ENCODE measurements around the gene PIGQ.

PIGQ gene

GRCh38 chr16:523097-523741 lies 46.5 kb upstream of the PIGQ start:
- H3K36me3 ChIP-seq (ENCODE audit: control insufficient read depth in 1 of 2, insufficient read depth in 2 of 2, low read length in 2 of 2), result peaks cover 23 to 27% of the 10 kb centered on the region in 2 experiments
- H3K27ac ChIP-seq (ENCODE audit: low read depth, low read length), result no peak overlapping the region
- H2BK12ac ChIP-seq (ENCODE audit: low read length), result no peak overlapping the region
- no peak overlapping the region for H2BK120ac ChIP-seq (ENCODE audit: insufficient read depth, low read length, poor library complexity)
- no peak overlapping the region for H3K9ac ChIP-seq (ENCODE audit: low read length)
- H4K12ac ChIP-seq (ENCODE audit: low read depth, low read length), result no peak overlapping the region
- no peaks in the 10 kb centered on the region for H3K27me3 ChIP-seq (ENCODE audit: insufficient read depth, low read length)
- no peak overlapping the region for H3K4me3 ChIP-seq (ENCODE audit: low read depth, low read length)
- H3K4me2 ChIP-seq (ENCODE audit: low read length), result no peak overlapping the region
- H3K4ac ChIP-seq (ENCODE audit: low read depth, low read length), result no peak overlapping the region
- H3K79me2 ChIP-seq (ENCODE audit: control insufficient read depth, insufficient read depth, low read length, poor library complexity), result peaks cover 11% of the 10 kb centered on the region
- H3K23ac ChIP-seq (ENCODE audit: low read length), result no peak overlapping the region
- no peak overlapping the region for H2BK5ac ChIP-seq (ENCODE audit: low read depth, low read length, poor library complexity)
- no CpG with 5 or more reads among the region's 22 CpGs for WGBS (ENCODE audit: extremely low coverage, insufficient coverage, insufficient read length)
- no peak for DNase-seq
- H3K18ac ChIP-seq (ENCODE audit: low read length), result no peak overlapping the region
- no peak overlapping the region for H2AK5ac ChIP-seq (ENCODE audit: low read length)
- H3K79me1 ChIP-seq (ENCODE audit: low read length), result peaks cover 10% of the 10 kb centered on the region
- H3K9me3 ChIP-seq (ENCODE audit: insufficient read depth, low read depth, low read length), result no peaks in the 10 kb centered on the region
- peaks cover 12 to 17% of the 10 kb centered on the region in 2 experiments for H3K4me1 ChIP-seq (ENCODE audit: control insufficient read depth in 1 of 2, insufficient read depth in 2 of 2, low read length in 2 of 2)
- H4K91ac ChIP-seq (ENCODE audit: low read depth, low read length), result no peak overlapping the region
- no peak overlapping the region for H4K8ac ChIP-seq (ENCODE audit: low read depth, low read length)
- H3K14ac ChIP-seq (ENCODE audit: low read length), result no peak overlapping the region
- H2AFZ ChIP-seq (ENCODE audit: insufficient read depth, low read length, poor library complexity), result no peak overlapping the region

DNA sequence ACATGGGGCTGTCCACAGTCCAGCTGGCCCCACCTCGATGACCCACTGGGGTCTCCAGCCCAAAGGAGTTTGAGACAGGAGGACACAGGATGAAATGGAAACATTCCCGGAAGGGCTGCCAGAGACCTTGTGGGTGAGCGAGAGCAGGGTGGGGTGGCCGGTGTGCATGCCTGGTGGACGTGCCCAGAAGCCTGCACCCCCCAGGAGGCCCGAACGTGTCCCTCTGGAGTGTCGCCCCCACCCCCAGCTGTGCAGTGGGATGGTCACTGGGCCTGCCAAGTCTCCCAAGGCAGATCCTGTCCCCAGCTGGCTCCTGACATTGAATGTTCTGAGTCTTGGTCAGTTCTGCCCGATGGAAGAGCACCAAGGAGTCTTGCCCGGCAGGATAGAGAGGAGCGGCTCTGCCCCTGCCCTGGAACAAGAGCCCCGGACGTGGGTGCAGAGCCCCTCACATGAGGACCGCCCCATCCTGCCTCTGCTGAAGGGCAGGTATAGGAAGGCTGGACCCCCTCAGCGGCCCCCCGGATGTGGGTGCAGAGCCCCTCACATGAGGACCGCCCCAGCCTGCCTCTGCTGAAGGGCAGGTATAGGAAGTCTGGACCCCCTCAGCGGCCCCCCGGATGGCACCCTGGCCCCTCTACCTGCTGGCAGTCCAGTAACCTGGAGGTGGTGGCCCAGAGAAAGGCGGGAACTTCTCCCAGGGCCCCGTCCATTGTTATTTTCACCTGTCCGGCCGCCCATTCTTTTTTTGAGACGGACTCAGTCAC lies 45.3 kb upstream of the PIGQ start:
- Histone ChIP-seq H2AFZ (ENCODE audit: insufficient read depth, low read length, poor library complexity) (no peak overlapping the region), H3K79me2 (ENCODE audit: control insufficient read depth, insufficient read depth, low read length, poor library complexity) (peaks cover 17% of the 10 kb centered on the region), H3K4me3 (ENCODE audit: low read depth, low read length) (no peak overlapping the region), H3K4me2 (ENCODE audit: low read length) (no peak overlapping the region), H2BK5ac (ENCODE audit: low read depth, low read length, poor library complexity) (no peak overlapping the region), H3K9me3 (ENCODE audit: insufficient read depth, low read depth, low read length) (no peaks in the 10 kb centered on the region), H2BK120ac (ENCODE audit: insufficient read depth, low read length, poor library complexity) (no peak overlapping the region), H3K79me1 (ENCODE audit: low read length) (peaks cover 10% of the 10 kb centered on the region), H2BK12ac (ENCODE audit: low read length) (no peak overlapping the region), H4K12ac (ENCODE audit: low read depth, low read length) (no peak overlapping the region), H4K91ac (ENCODE audit: low read depth, low read length) (no peak overlapping the region), H3K18ac (ENCODE audit: low read length) (no peak overlapping the region), H4K8ac (ENCODE audit: low read depth, low read length) (no peak overlapping the region), H3K14ac (ENCODE audit: low read length) (no peak overlapping the region), H3K27me3 (ENCODE audit: insufficient read depth, low read length) (no peaks in the 10 kb centered on the region), H3K36me3 (ENCODE audit: control insufficient read depth in 1 of 2, insufficient read depth in 2 of 2, low read length in 2 of 2) (peaks cover 17 to 19% of the 10 kb centered on the region in 2 experiments), H3K4ac (ENCODE audit: low read depth, low read length) (no peak overlapping the region), H3K23ac (ENCODE audit: low read length) (no peak overlapping the region), H3K27ac (ENCODE audit: low read depth, low read length) (no peak overlapping the region), H3K9ac (ENCODE audit: low read length) (no peak overlapping the region), H3K4me1 (ENCODE audit: control insufficient read depth in 1 of 2, insufficient read depth in 2 of 2, low read length in 2 of 2) (peaks cover 25 to 28% of the 10 kb centered on the region in 2 experiments), H2AK5ac (ENCODE audit: low read length) (no peak overlapping the region)
- no peak for DNase-seq
- no CpG with 5 or more reads among the region's 24 CpGs for WGBS (ENCODE audit: extremely low coverage, insufficient coverage, insufficient read length)

DNA sequence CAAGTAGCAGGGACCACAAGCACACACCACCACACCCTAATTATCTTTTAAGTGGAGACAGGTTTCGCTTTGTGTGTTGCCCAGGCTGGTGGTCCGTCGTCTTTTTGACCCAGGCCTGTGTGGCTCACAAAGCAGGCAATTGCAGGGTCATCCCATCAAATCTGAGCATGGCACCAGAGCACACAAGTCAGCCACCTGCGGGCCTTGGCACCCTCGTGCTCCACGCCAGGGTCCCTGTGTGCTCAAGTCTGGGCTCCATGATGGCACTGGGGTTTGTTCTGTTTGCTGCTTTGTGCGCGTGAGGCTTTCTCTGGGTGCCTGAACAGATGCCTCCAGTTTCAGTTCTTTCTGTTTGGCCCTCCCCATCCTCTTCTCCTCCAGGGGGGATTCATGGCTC lies 44.6 kb upstream of the PIGQ start:
- H3K9ac ChIP-seq (ENCODE audit: low read length), result no peak overlapping the region
- H2BK120ac ChIP-seq (ENCODE audit: insufficient read depth, low read length, poor library complexity), result no peak overlapping the region
- H3K4me3 ChIP-seq (ENCODE audit: low read depth, low read length), result no peak overlapping the region
- peaks cover 19% of the 10 kb centered on the region for H3K79me2 ChIP-seq (ENCODE audit: control insufficient read depth, insufficient read depth, low read length, poor library complexity)
- H2BK12ac ChIP-seq (ENCODE audit: low read length), result no peak overlapping the region
- H3K27ac ChIP-seq (ENCODE audit: low read depth, low read length), result no peak overlapping the region
- no peak overlapping the region for H4K91ac ChIP-seq (ENCODE audit: low read depth, low read length)
- no peak overlapping the region for H2BK5ac ChIP-seq (ENCODE audit: low read depth, low read length, poor library complexity)
- no peaks in the 10 kb centered on the region for H3K9me3 ChIP-seq (ENCODE audit: insufficient read depth, low read depth, low read length)
- H2AFZ ChIP-seq (ENCODE audit: insufficient read depth, low read length, poor library complexity), result no peak overlapping the region
- H3K23ac ChIP-seq (ENCODE audit: low read length), result no peak overlapping the region
- no peak overlapping the region for H3K14ac ChIP-seq (ENCODE audit: low read length)
- no peak for DNase-seq
- H3K36me3 ChIP-seq (ENCODE audit: control insufficient read depth in 1 of 2, insufficient read depth in 2 of 2, low read length in 2 of 2), result peaks cover 17% of the 10 kb centered on the region in 2 experiments
- no peak overlapping the region for H3K18ac ChIP-seq (ENCODE audit: low read length)
- no peak overlapping the region for H4K8ac ChIP-seq (ENCODE audit: low read depth, low read length)
- no peak overlapping the region for H3K4me2 ChIP-seq (ENCODE audit: low read length)
- no peaks in the 10 kb centered on the region for H3K27me3 ChIP-seq (ENCODE audit: insufficient read depth, low read length)
- no peak overlapping the region for H2AK5ac ChIP-seq (ENCODE audit: low read length)
- peaks cover 25 to 28% of the 10 kb centered on the region in 2 experiments for H3K4me1 ChIP-seq (ENCODE audit: control insufficient read depth in 1 of 2, insufficient read depth in 2 of 2, low read length in 2 of 2)
- WGBS (ENCODE audit: extremely low coverage, insufficient coverage, insufficient read length), result no CpG with 5 or more reads among the region's 8 CpGs
- no peak overlapping the region for H4K12ac ChIP-seq (ENCODE audit: low read depth, low read length)
- peaks cover 10% of the 10 kb centered on the region for H3K79me1 ChIP-seq (ENCODE audit: low read length)
- no peak overlapping the region for H3K4ac ChIP-seq (ENCODE audit: low read depth, low read length)

GRCh38 chr16:525520-526180 lies 44.1 kb upstream of the PIGQ start:
- Histone ChIP-seq H3K27ac (ENCODE audit: low read depth, low read length) (peak overlapping the region; percentile 47), H3K4me2 (ENCODE audit: low read length) (peak overlapping the region; percentile 72), H3K36me3 (ENCODE audit: control insufficient read depth in 1 of 2, insufficient read depth in 2 of 2, low read length in 2 of 2) (peaks cover 11 to 14% of the 10 kb centered on the region in 2 experiments), H4K91ac (ENCODE audit: low read depth, low read length) (no peak overlapping the region), H3K9me3 (ENCODE audit: insufficient read depth, low read depth, low read length) (no peaks in the 10 kb centered on the region), H3K14ac (ENCODE audit: low read length) (no peak overlapping the region), H2BK5ac (ENCODE audit: low read depth, low read length, poor library complexity) (no peak overlapping the region), H4K8ac (ENCODE audit: low read depth, low read length) (no peak overlapping the region), H3K23ac (ENCODE audit: low read length) (no peak overlapping the region), H2AFZ (ENCODE audit: insufficient read depth, low read length, poor library complexity) (no peak overlapping the region), H3K27me3 (ENCODE audit: insufficient read depth, low read length) (no peaks in the 10 kb centered on the region), H3K4me3 (ENCODE audit: low read depth, low read length) (no peak overlapping the region), H4K12ac (ENCODE audit: low read depth, low read length) (no peak overlapping the region), H2AK5ac (ENCODE audit: low read length) (no peak overlapping the region), H2BK12ac (ENCODE audit: low read length) (no peak overlapping the region), H3K9ac (ENCODE audit: low read length) (no peak overlapping the region), H2BK120ac (ENCODE audit: insufficient read depth, low read length, poor library complexity) (no peak overlapping the region), H3K18ac (ENCODE audit: low read length) (no peak overlapping the region), H3K4me1 (ENCODE audit: control insufficient read depth in 1 of 2, insufficient read depth in 2 of 2, low read length in 2 of 2) (peaks cover 25 to 28% of the 10 kb centered on the region in 2 experiments), H3K79me2 (ENCODE audit: control insufficient read depth, insufficient read depth, low read length, poor library complexity) (peaks cover 19% of the 10 kb centered on the region), H3K4ac (ENCODE audit: low read depth, low read length) (no peak overlapping the region), H3K79me1 (ENCODE audit: low read length) (peaks cover 10% of the 10 kb centered on the region)
- DNase-seq, result peak; percentile 68 to 79
- WGBS (ENCODE audit: extremely low coverage, insufficient coverage, insufficient read length), result no CpG with 5 or more reads among the region's 13 CpGs

All from trophoblast cell (in vitro differentiated cells and primary cell).